Fibroblast of lung (primary cell): ENCODE measurements around the gene PC.

Experiments used
- EZH2 ChIP-seq: IDR thresholded peaks from 2 replicates; pipeline ENCODE4 v1.5.1; 2012; ENCODE audit warnings: low read length, control low read depth, mild to moderate bottlenecking; ENCODE audit errors: missing control alignments
- TF ChIP-seq, protein P1 (sequence below), 2 donors: IDR thresholded peaks in 1 of 2; conservative IDR thresholded peaks in 1 of 2; 1 replicate in 1 of 2; 2 replicates in 1 of 2; pipeline ENCODE4 v1.5.1; 2011 to 2012; ENCODE audit warnings: low read length in 2 of 2, control low read depth in 1 of 2, inconsistent platforms in 1 of 2, low read depth in 1 of 2, mild to moderate bottlenecking in 1 of 2

- TF ChIP-seq, protein P1, sequence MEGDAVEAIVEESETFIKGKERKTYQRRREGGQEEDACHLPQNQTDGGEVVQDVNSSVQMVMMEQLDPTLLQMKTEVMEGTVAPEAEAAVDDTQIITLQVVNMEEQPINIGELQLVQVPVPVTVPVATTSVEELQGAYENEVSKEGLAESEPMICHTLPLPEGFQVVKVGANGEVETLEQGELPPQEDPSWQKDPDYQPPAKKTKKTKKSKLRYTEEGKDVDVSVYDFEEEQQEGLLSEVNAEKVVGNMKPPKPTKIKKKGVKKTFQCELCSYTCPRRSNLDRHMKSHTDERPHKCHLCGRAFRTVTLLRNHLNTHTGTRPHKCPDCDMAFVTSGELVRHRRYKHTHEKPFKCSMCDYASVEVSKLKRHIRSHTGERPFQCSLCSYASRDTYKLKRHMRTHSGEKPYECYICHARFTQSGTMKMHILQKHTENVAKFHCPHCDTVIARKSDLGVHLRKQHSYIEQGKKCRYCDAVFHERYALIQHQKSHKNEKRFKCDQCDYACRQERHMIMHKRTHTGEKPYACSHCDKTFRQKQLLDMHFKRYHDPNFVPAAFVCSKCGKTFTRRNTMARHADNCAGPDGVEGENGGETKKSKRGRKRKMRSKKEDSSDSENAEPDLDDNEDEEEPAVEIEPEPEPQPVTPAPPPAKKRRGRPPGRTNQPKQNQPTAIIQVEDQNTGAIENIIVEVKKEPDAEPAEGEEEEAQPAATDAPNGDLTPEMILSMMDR (conservative IDR thresholded peaks at IDR 0.05 in 1 of 2, IDR thresholded peaks at IDR 0.05 in 1 of 2; ENCODE audit: low read depth in 1 of 2, low read length in 2 of 2): no peak
- TF ChIP-seq EZH2: no peak
Observed at GRCh38 chr11:66853242-66854229, 104.6 kb downstream of the PC start.
